Right atrium auricular region (tissue), 2 donors: ENCODE measurements around the gene TPCN1. TPM values are rescaled to one million over a fixed set of nuclear protein-coding genes. Genes with fewer than 3 reads are reported as not detected.

Experiments
- DNase-seq: peaks from one replicate; pipeline ENCODE4 v3.0.0-alpha.2; 2019; ENCODE audit warnings: low spot score
- H3K27ac ChIP-seq, 2 donors: fragments of 200-600 bp; sonication (generic); 1 replicate in 1 of 2; 2 replicates in 1 of 2; pipeline ENCODE4 v1.5.1; 2016 to 2019
- H3K27me3 ChIP-seq, 2 donors: fragments of 200-600 bp; sonication (generic); one replicate each; pipeline versions ENCODE4 v1.5.1 to v1.6.0; 2017 to 2019
- H3K36me3 ChIP-seq: fragments of 200-600 bp; sonication (generic); one replicate; pipeline ENCODE4 v1.5.1; 2016
- H3K4me1 ChIP-seq, 2 donors: fragments of 200-600 bp; sonication (generic); one replicate each; pipeline versions ENCODE4 v1.5.1 to v1.6.0; 2017 to 2019
- H3K4me3 ChIP-seq, 2 donors: fragments of 200-600 bp; sonication (generic); 1 replicate in 1 of 2; 2 replicates in 1 of 2; pipeline ENCODE4 v1.5.1; 2017 to 2019; ENCODE audit warnings: mild to moderate bottlenecking in 1 of 2, moderate library complexity in 1 of 2
- H3K9me3 ChIP-seq, 2 donors: fragments of 200-600 bp; sonication (generic); one replicate each; pipeline ENCODE4 v1.5.1; 2019
- CTCF ChIP-seq, 2 donors: fragments of 200-600 bp; sonication (generic); IDR thresholded peaks; one replicate each; pipeline ENCODE4 v1.5.1; 2019; ENCODE audit warnings: antibody characterized with exemption in 2 of 2
- total RNA-seq, 2 donors: library from RNA; depleted of rRNA; stranded (reverse); fragments of >200 nt; gene quantifications; one replicate each; pipeline ENCODE4 v1.1.0, GENCODE V29; 2016

Gene TPCN1
- total RNA-seq, 2 donors from 2014 or later = 57.3 to 58.7 TPM

- Histone ChIP-seq H3K4me3 (no peak overlapping the region), H3K9me3 (no peaks in the 10 kb centered on the region), H3K27ac (no peak overlapping the region), H3K27me3 (no peaks in the 10 kb centered on the region), H3K4me1 (peaks cover 0 to 28% of the 10 kb centered on the region in 2 donors), H3K36me3 (peaks cover 91% of the 10 kb centered on the region)
- no peak for DNase-seq
- TF ChIP-seq CTCF (IDR thresholded peaks at IDR 0.05) = no peak
These were observed 70.8 kb downstream of the TPCN1 start for GRCh38 chr12:113292091-113292490.

- Histone ChIP-seq H3K27me3 (no peaks in the 10 kb centered on the region), H3K9me3 (no peaks in the 10 kb centered on the region), H3K27ac (no peak overlapping the region), H3K4me3 (no peak overlapping the region), H3K4me1 (peaks cover 0 to 33% of the 10 kb centered on the region in 2 donors), H3K36me3 (peaks cover 88% of the 10 kb centered on the region)
- DNase-seq = no peak
- TF ChIP-seq CTCF (IDR thresholded peaks at IDR 0.05) = no peak
These were observed 71.3 kb downstream of the TPCN1 start for GRCh38 chr12:113292547-113292946.

GRCh38 chr12:113293100-113293499, 71.8 kb downstream of the TPCN1 start:
- no peak for TF ChIP-seq CTCF (IDR thresholded peaks at IDR 0.05)
- Histone ChIP-seq H3K27me3 (no peaks in the 10 kb centered on the region), H3K9me3 (no peaks in the 10 kb centered on the region), H3K4me1 (peaks cover 0 to 38% of the 10 kb centered on the region in 2 donors), H3K27ac (no peak overlapping the region), H3K4me3 (no peak overlapping the region), H3K36me3 (peaks cover 82% of the 10 kb centered on the region)
- DNase-seq = no peak

- H3K36me3 ChIP-seq = peaks cover 53% of the 10 kb centered on the region
- peaks cover 0 to 58% of the 10 kb centered on the region in 2 donors for H3K4me1 ChIP-seq
- H3K9me3 ChIP-seq = no peaks in the 10 kb centered on the region
- TF ChIP-seq CTCF (IDR thresholded peaks at IDR 0.05) = no peak
- H3K27ac ChIP-seq = peak overlapping the region; percentile 84 to 86
- DNase-seq = no peak
- no peaks in the 10 kb centered on the region for H3K27me3 ChIP-seq
- no peak overlapping the region for H3K4me3 ChIP-seq
These were observed 74.8 kb downstream of the TPCN1 start for GRCh38 chr12:113295886-113296556.

GRCh38 chr12:113296557-113297213, 75.4 kb downstream of the TPCN1 start:
- no peak for TF ChIP-seq CTCF (IDR thresholded peaks at IDR 0.05)
- Histone ChIP-seq H3K27me3 (no peaks in the 10 kb centered on the region), H3K4me3 (no peak overlapping the region), H3K27ac (peak overlapping the region; percentile 84 to 86), H3K36me3 (peaks cover 46% of the 10 kb centered on the region), H3K4me1 (peaks cover 0 to 58% of the 10 kb centered on the region in 2 donors), H3K9me3 (no peaks in the 10 kb centered on the region)
- no peak for DNase-seq
